Measurements from ENCODE around the gene HMBS. TPM values are rescaled to one million over a fixed set of nuclear protein-coding genes. Genes with fewer than 3 reads are reported as not detected.
"Not testable (repeated sequence)": the region's sequence is repeated elsewhere in the genome, so short reads cannot be mapped to it uniquely, and the experiment has no call there.

Gene HMBS
- total RNA-seq, 2 experiments from 2014 or later = 40.5 to 41.3 TPM

DNA sequence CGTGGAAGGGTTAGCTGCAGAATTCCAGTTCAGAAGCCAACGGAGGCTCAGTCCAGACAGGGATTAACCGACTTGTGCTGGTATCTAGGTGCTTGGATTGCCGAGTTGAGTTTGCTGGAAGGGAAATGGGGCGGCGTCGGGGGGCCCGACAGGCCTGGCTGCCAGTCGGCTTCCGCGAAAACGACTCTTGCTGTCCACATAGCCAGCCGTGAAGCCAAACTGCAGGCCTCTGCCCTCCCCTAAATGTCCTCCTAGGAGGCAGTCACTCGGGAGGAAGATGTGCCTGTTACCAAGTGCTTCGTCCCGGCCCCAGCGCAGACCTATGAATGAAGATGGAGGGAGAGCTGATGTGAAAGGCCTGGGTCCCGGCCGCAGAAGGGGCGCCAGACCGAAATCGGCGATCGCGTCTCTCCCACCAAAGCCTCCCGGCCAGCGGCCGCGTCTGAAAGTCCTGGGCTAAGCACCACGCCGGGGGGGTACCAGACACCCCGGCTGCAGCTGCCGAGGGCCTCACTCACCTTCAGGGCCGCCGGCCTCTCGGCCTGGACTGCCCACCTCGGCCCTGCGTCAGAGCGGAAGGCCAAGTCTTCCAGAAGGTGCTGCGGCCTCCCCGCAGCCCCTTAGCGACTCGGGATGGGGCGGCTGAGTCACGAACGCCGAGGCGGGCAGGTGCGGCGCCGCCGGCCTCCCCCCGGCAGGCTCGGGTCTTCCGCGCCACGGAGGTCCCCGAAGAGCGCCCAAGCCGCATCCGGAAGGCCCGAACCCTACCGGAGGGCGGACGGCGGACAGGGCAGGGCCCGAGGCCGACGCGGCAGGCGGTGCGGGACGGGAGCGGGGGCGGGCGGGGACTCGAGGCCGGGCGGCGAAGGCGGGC lies 9.5 kb downstream of the HMBS start:
- POLR2A ChIA-PET = interaction anchor here (0.5 to 2.8 kb wide), 8 partner anchors 9 to 223 kb away, joined by 3 to 44 read pairs (median 5); partner anchors contain the start of genes C2CD2L, CENATAC, HMBS and MCAM
- CTCF ChIA-PET = interaction anchor here (1.2 to 2.9 kb wide), 4 partner anchors 9 to 27 kb away, joined by 3 to 18 read pairs (median 8); partner anchors contain the start of genes C2CD2L, HMBS and VPS11

- CTCF ChIA-PET = interaction anchor here (1.5 to 2.9 kb wide), 3 partner anchors 10 to 27 kb away, joined by 4 to 18 read pairs (median 12); partner anchors contain the start of genes C2CD2L, HMBS and VPS11
- POLR2A ChIA-PET = interaction anchor here (0.8 to 2.8 kb wide), 8 partner anchors 9 to 222 kb away, joined by 3 to 44 read pairs (median 4); partner anchors contain the start of genes C2CD2L, CENATAC, HINFP and HMBS
Observed at GRCh38 chr11:119094816-119095065, 10.1 kb downstream of the HMBS start.

GRCh38 chr11:119095066-119095880 lies 10.6 kb downstream of the HMBS start:
- CTCF ChIA-PET = interaction anchor here (1.5 to 2.9 kb wide), 3 partner anchors 10 to 28 kb away, joined by 4 to 18 read pairs (median 12); partner anchors contain the start of genes C2CD2L, HMBS and VPS11
- POLR2A ChIA-PET = interaction anchor here (0.6 to 2.8 kb wide), 10 partner anchors 10 to 486 kb away, joined by 3 to 44 read pairs (median 4); partner anchors contain the start of genes C2CD2L, CENATAC, HINFP and HMBS

DNA sequence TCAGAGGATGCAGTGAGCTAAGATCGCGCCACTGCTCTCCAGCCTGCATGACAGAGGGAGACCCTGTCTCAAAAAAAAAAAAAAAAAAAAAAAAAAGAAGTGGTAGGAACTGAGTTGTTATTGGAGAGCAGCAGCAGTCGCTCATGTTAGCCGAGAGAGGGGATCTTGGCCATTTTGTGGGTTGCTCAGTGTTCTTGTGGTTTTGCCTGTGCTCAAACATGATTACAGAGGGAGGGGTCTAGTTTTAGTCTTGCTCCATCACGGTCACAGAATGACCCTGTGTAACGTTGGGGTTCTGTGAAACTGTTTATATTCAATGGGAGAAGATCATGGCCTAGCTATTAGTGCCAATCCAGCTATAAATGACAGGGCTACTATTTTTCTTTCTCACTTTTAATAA lies 15.0 kb downstream of the HMBS start:
- ChIA-PET POLR2A (interaction anchor here (0.5 kb wide), 1 partner anchor 684 kb away, joined by 4 read pairs; no protein-coding TSS in a partner anchor), CTCF (interaction anchor here (1.3 kb wide), 1 partner anchor 32 kb away, joined by 3 read pairs; the partner anchor contains the start of gene VPS11)

DNA sequence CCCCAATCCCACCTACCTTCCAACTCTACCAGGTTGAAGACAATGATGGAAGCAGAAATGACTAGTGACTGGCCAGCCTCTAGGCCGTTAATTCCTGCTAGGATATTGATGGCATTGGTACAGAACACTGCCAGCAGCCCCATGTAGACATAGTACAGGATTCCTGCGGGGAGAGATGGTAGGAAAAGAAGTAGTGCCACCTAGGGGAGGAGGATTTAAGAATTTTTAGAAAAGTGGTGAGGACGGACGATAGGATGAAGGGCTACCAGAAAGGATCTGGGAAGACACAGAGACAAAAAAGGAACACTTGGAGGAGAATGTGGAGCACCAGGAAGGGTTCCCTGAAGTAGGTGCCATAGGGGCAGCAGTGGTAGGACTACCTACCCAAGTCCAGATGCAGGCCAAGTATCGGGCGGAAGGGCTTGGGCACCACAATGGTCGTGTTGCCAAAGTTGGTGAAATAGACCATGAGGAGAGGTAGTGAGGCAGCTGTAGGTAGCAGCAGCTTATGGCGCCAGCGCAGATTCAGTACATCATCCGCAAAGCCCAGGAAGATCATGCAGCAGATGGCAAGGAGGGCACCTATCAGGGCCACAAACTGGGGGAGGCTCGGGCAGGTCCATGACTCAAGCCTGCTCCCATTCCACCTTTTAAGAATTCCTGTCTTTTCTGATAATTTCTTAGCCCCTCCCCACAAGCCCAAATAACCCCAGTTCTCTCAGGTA lies 15.7 kb downstream of the HMBS start:
- ChIA-PET POLR2A (no interaction called here), CTCF (interaction anchor here (0.9 to 1.3 kb wide), 2 partner anchors 15 to 33 kb away, joined by 3 to 5 read pairs; partner anchors contain the start of genes HMBS and VPS11)

DNA sequence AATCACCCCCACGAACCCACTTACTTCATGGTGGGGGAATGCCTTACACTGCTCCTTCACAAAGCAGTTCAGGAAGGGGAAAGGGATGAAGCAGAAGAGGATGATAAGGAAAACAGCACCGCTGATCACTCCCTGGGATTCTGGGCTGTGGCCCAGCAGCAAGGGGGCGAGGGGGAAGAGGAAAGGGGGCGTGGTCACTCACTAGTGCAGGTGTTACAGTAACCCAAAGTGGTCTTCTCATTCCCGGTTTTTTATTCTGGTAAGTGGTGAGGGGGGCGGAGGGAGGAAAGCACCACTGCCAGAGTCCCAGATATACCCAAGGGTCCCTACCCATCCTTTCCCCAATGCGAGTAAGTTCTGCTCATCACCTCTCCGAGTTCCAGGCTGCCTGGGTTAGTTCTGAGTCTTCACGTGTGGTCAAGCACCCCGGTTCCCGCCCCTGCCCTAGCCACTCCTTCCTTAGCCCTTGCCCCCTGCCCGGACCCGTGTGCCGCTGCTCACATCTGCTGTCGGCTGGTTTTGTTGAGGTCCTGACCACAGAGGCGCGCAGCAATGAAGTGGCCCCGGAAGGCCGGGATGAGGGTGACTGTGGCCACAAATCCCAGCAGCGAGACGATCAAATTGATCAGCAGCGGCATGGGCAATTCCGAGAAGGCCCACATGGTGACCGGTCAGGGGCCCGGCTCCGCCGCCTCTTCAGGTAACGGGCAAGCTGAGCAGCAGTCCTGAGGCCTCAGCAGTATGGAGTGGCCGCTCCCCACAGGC lies 16.5 kb downstream of the HMBS start:
- ChIA-PET CTCF (interaction anchor here (0.9 to 1.4 kb wide), 3 partner anchors 16 to 33 kb away, joined by 3 to 5 read pairs (median 5); partner anchors contain the start of genes HMBS and VPS11), POLR2A (interaction anchor here (0.8 to 1.6 kb wide), 3 partner anchors 20 to 83 kb away, joined by 3 to 8 read pairs (median 3); partner anchors contain the start of genes HINFP, RPS25 and VPS11)

DNA sequence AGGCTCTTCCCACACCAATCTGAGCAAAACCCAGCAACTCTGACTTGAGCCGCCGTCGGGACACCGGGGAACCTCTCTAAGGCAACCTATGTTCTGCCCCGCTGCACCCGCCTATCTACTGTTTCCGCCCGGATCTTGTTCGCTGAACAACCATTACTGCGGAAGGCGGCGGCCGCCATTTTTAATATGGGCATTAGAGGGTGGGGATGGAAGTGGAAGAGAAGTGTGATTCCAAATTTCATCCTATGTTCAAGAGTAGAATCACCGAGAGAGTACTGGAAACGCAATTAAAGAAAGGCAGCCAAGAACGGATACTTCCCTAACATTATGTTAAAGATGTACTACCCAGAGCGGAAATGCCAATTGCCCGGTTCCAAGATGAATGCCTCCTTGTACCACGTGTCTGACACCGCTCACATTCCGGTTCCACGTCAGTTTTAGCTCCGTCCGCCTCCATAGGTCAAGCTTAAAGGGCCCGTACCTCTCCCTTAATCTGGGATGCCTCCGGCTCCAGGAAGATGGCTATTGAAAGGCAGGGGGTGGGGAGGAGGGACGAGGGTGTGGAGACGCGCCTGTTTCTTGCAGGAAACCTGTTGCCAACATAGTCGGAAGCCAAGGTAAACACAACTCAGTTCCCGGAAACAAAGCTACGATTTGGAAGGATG lies 17.2 kb downstream of the HMBS start, which contains the start of gene DPAGT1:
Gene DPAGT1 (minus strand): TSS at position 95 of the 665 bp plus-strand sequence. CDS start 198 bp downstream, outside the sequence.
- POLR2A ChIA-PET = interaction anchor here (0.7 to 1.6 kb wide), 10 partner anchors 9 to 491 kb away, joined by 3 to 12 read pairs (median 3); partner anchors contain the start of genes HINFP, HMBS, HYOU1 and RPS25
- CTCF ChIA-PET = interaction anchor here (1.4 kb wide), 1 partner anchor 34 kb away, joined by 5 read pairs; the partner anchor contains the start of gene VPS11

DNA sequence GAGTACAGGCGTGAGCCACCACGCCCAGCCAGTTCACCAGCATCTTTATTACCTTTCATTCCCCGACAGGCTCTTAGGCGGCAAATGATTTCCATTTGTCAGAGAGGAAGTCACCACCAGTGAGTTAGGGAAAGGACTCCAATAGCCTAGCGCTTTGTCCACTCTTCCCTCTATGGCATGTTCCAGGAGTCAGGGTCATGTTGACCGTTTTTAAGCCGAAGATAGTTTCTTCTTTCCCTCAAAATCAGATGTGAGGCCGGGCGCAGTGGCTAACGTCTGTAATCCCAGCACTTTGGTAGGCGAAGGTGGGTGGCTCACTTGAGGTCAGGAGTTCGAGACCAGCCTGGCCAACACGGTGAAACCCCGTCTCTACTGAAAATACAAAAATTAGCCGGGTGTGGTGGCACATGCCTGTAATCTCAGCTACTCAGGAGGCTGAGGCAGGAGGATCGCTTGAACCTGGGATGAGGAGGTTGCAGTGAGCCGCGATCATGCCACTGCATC lies 18.5 kb downstream of the HMBS start:
- POLR2A ChIA-PET = interaction anchor here (0.9 to 1.6 kb wide), 5 partner anchors 9 to 47 kb away, joined by 3 to 12 read pairs (median 8); partner anchors contain the start of genes HINFP, HMBS and HYOU1
- CTCF ChIA-PET = not testable (repeated sequence)

DNA sequence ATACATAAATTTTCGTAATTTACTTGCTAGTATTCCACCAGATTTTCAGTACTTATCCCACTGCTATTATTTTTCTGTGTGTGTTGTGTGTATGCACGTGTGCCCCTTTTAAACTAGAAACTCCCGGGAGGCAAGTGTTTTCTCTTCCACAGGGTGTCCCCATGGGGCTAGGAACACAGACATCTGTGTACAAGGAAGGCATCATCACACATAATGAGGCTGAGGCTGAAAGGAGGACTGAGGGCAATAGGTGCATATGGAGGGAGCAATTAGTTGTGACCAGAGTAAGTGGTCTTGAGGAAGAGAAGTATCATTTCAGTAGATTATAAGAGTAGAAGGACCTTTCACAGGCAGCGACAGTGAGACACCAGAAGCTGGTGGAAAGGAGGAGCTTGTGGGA lies 19.1 kb downstream of the HMBS start:
- ChIA-PET CTCF (no interaction called here), POLR2A (no interaction called here)

GRCh38 chr11:119106564-119107537 lies 22.2 kb downstream of the HMBS start, which contains the start of gene C2CD2L:
C2CD2L (plus strand) TSS chr11:119107344; CDS start chr11:119107742, 398 bp downstream.
- POLR2A ChIA-PET = interaction anchor here (0.5 to 3.2 kb wide), 7 partner anchors 12 to 315 kb away, joined by 3 to 23 read pairs (median 4); partner anchors contain the start of gene HINFP
- CTCF ChIA-PET = interaction anchor here (0.9 to 2.4 kb wide), 9 partner anchors 8 to 90 kb away, joined by 3 to 12 read pairs (median 4); partner anchors contain the start of gene HINFP

GRCh38 chr11:119107538-119108145 lies 23.0 kb downstream of the HMBS start:
- ChIA-PET POLR2A (interaction anchor here (0.6 to 3.2 kb wide), 5 partner anchors 13 to 183 kb away, joined by 3 to 23 read pairs (median 4); partner anchors contain the start of gene HINFP), CTCF (interaction anchor here (1.0 to 2.4 kb wide), 7 partner anchors 11 to 89 kb away, joined by 3 to 12 read pairs (median 4); partner anchors contain the start of gene HINFP)

DNA sequence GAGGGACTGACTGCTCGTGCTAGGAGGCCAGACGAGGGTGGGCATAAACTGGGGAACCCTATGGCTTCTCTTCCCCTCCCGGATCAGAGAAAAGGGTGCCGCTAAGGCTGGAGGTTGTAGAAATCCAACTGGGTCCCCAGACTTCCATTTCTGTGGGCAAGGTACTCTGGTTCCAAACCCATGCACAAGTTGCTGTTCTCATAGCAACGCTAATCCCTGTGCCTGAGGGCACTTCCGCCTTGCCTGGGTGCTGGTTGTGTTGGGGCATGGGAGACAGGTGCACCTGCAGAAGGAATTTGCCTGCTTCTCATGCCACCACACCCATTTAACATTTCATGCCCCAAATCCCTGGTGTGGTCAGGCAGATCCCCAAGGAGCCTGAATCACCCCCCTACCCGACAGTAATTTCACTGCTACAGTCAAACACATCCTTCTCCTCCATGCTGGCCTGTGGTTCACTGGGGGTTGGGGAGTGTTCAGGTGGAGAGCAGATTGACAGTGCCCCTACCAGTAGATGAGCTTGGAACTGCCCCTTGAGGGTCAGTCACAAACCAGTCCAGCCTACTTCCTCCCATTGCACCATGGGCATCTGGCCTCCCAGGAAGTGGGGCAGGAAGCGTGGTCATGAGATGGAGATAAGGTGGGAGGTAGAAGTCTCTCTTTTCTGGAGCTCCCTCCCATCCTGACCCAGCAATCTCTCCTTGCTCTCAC lies 23.6 kb downstream of the HMBS start:
- ChIA-PET CTCF (interaction anchor here (1.6 to 2.4 kb wide), 2 partner anchors 10 to 13 kb away, joined by 4 to 12 read pairs; a partner anchor contains a TSS), POLR2A (interaction anchor here (1.2 to 3.2 kb wide), 3 partner anchors 13 to 23 kb away, joined by 7 to 23 read pairs (median 13); partner anchors contain the start of genes HINFP and HMBS)

GRCh38 chr11:119108857-119109221 lies 24.2 kb downstream of the HMBS start:
- ChIA-PET CTCF (interaction anchor here (1.2 kb wide), 1 partner anchor 15 kb away, joined by 3 read pairs; no protein-coding TSS in a partner anchor), POLR2A (interaction anchor here (1.2 to 3.2 kb wide), 3 partner anchors 12 to 24 kb away, joined by 7 to 23 read pairs (median 13); partner anchors contain the start of genes HINFP and HMBS)

GRCh38 chr11:119109843-119110242 lies 25.2 kb downstream of the HMBS start:
- CTCF ChIA-PET = interaction anchor here (0.8 to 1.2 kb wide), 3 partner anchors 14 to 17 kb away, joined by 3 to 7 read pairs (median 3); no protein-coding TSS in a partner anchor
- POLR2A ChIA-PET = interaction anchor here (1.7 kb wide), 1 partner anchor 11 kb away, joined by 7 read pairs; the partner anchor contains the start of gene HINFP

All from activated CD8-positive, alpha-beta memory T cell treated with anti-CD3 and anti-CD28 coated beads for 36 hours (primary cell).